OCI-M2 (cell line): Measurements from ENCODE around the gene ALDH2.
"Not testable (repeated sequence)": the region's sequence is repeated elsewhere in the genome, so short reads cannot be mapped to it uniquely, and the experiment has no call there.

Experiments used
- DNase-seq: peaks from one replicate; lab custom pipeline; 2025; ENCODE audit not compliant: unreplicated experiment; lab: John Stamatoyannopoulos, UW

The ALDH2 gene

DNA sequence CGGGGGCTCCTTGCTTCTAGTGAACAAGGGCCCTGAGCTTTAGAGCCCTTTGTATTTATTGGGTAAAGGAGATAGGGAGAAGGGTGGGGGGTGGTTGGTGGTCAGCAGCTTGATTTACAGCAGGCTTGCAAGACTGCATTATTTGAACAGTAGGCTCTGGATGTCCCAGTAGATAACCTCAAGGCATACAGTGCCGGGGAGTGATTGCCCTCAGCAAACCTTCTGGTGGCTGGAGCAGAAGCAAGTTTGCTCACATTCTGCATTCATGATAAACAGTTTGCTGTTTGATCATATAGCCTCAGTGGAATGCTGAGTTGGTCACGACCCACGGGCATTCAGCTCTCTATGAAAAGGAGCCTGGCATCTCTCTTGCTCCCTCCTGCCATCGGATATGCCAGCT lies 58.8 kb downstream of the ALDH2 start:
- DNase-seq: no peak

DNA sequence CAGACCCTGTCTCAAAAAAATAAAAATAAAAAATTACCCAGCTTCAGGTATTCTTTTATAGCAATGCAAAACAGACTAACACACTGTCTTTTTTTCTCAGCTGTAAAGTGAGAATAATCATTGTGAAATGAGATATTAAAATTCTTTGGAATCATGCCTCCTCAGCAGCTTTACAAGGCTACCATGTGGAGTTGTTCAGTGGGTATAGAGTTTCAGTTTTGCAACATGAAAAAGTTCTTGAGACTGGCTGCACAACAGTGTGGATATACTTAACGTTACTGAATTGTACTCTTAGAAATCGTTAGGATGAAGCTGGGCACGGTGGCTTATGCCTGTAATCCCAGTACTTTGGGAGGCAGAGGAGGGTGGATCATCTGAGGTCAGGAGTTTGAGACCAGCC lies 59.6 kb downstream of the ALDH2 start:
- no peak for DNase-seq

DNA sequence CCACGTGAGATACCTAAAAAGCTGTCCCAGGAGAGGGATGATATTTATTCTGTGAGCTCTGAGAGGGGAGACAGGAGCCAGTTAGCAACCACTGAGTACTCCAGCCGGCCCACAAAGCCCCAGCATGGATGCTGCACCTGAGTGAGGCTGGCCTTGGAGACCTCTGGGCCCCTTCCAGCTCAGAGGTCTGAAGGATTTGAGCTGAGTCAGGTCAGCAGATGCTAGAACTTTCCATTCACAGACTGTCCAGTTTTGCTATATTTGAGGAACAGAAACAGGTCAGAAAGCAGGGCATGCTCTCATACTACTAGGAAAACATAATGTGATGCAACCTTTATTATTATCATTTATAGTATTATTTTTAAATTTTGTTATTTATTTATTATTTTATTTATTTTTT lies 60.3 kb downstream of the ALDH2 start:
- DNase-seq: no peak

DNA sequence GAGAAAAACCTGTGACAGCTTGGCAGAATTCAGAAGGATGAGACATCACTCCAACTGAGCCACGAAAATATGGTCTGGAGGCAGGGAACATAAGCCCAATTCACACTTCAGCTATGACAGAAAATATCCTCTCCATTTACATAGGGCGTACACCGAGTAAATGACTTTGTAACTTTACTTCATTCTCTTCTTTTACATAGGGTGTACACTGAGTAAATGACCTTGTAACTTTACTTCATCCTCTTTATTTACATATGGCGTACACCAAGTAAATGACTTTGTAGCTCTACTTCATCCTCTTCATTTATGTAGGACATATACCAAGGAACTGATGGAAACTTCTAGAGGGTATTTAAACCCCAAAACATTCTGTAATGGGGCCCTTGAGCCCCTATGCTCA lies 61.2 kb downstream of the ALDH2 start:
- no peak for DNase-seq

DNA sequence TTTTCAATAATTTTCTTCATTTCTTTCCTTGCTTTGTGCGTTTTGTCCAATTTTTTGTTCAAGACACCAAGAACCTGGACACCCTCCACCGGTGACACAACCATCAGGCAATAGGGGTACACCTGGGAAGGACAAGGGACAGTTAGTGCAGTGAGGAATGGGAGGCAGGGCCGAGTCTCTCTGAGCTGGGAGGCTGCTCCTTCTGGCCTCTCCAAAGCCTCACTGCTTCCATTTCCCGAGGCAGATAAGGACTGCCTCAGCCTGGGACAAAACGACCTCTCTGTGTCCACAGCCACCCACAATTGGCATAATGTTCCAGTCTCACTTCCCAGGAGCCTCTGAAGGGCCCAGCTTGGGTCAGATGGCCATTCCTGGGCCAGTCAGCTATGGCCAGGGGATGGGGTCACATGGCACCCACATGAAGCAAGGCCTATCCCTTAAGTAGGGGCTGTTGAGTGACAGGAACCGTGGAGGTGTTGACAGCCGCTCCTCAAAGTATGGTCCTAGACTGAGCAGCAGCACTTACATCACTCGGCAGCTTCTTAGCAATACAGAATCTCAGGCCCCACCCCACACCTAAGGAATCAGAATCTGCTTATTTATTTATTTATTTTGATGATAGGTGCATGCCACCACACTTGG lies 61.7 kb downstream of the ALDH2 start:
- DNase-seq: no peak

DNA sequence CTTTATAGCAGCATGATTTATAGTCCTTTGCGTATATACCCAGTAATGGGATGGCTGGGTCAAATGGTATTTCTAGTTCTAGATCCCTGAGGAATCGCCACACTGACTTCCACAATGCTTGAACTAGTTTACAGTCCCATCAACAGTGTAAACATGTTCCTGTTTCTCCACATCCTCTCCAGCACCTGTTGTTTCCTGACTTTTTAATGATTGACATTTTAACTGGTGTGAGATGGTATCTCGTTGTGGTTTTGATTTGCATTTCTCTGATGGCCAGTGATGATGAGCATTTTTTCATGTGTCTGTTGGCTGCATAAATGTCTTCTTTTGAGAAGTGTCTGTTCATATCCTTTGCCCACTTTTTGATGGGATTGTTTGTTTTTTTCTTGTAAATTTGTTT lies 62.9 kb downstream of the ALDH2 start:
- DNase-seq: not testable (repeated sequence)

DNA sequence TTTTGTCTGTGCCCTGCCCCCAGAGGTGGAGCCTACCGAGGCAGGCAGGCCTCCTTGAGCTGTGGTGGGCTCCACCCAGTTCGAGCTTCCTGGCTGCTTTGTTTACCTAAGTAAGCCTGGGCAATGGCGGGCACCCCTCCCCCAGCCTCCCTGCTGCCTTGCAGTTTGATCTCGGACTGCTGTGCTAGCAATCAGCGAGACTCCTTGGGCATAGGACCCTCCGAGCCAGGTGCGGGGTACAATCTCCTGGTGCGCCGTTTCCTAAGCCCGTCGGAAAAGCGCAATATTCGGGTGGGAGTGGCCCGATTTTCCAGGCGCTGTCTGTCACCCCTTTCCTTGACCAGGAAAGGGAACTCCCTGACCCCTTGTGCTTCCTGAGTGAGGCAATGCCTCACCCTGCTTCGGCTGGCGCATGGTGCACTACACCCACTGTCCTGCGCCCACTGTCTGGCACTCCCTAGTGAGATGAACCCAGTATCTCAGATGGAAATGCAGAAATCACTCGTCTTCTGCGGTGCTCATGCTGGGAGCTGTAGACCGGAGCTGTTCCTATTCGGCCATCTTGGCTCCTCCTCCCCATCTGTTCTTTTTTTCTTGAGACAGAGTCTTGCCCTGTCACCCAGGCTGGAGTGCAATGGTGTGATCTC lies 68.1 kb downstream of the ALDH2 start:
- not testable (repeated sequence) for DNase-seq

DNA sequence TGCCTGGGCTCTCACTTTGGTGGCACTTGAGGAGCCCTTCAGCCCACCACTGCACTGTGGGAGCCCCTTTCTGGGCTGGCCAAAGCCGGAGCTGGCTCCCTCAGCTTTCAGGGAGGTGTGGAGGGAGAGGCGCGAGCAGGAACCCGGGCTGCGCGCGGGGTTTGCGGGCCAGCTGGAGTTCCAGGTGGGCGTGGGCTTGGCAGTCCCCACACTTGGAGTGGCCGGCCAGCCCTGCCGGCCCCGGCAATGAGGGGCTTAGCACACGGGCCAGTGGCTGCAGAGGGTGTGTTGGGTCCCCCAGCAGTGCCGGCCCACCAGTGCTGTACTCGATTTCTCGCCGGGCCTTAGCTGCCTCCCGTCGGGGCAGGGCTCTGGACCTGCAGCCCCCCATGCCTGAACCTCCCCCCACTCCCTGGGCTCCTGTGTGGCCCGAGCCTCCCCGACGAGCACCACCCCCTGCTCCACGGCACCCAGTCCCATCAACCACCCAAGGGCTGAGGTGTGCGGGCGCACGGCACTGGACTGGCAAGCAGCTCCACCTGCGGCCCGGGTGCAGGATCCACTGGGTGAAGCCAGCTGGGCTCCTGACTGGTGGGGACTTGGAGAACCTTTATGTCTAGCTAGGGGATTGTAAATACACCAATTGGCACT lies 68.9 kb downstream of the ALDH2 start:
- DNase-seq: not testable (repeated sequence)

DNA sequence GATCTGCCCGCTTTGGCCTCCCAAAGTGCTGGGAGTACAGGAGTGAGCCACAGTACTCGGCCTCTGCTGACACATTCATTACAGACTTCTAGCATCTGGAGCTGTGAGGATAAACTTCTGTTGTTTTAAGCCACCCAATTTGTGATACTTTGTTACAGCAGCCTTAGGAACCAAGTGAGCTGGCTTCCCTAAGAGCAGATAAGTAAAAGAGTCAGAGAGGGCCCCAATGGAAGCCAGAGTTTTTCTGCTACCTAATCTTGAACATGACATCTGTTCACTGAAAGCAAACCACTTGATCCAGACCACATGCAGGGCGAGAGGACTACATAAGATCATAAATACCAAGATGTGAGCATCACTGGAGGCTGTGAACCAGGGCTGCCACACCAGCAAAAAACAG lies 71.6 kb downstream of the ALDH2 start:
- no peak for DNase-seq

DNA sequence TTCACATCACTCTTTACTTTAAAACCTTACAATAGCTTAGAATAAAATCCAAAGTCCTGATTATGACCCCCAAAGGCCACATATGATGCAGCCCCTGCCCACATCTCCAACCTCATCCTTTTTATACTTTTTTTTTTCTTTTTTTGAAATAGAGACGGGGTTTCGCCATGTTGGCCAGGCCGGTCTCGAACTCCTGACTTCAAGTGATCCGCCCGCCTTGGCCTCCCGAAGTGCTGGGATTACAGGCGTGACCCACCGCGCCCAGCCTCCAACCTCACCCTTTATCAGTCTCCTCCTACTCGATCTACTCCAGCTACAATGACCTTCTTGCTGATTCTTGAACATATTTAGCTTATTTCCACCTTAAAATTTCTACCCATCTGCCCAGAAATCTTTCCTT lies 74.1 kb downstream of the ALDH2 start:
- DNase-seq: no peak

DNA sequence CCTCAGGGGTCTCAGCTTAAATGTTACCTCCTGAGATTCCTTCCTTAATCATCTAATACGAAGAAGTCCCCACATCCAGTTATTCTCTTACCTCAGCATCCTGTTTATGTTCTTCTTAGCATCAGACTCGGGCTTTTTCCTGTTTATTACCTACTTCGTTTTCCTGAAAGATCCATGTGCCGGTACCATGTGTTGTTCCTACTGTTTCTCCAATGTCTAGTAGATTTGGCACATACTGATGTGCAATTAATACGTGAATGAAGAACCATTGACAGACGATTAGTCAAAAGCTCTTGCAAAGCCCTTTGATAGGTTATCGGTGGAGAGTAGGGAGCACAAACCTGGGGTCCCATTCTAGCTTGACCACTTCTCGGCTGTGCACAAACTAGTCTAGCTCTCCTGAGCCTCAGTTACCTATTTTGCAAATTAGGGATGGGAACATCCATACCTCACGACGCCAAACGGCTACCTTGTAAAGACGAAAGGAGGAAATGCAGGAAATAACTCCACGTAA lies 74.6 kb downstream of the ALDH2 start:
- DNase-seq: no peak

DNA sequence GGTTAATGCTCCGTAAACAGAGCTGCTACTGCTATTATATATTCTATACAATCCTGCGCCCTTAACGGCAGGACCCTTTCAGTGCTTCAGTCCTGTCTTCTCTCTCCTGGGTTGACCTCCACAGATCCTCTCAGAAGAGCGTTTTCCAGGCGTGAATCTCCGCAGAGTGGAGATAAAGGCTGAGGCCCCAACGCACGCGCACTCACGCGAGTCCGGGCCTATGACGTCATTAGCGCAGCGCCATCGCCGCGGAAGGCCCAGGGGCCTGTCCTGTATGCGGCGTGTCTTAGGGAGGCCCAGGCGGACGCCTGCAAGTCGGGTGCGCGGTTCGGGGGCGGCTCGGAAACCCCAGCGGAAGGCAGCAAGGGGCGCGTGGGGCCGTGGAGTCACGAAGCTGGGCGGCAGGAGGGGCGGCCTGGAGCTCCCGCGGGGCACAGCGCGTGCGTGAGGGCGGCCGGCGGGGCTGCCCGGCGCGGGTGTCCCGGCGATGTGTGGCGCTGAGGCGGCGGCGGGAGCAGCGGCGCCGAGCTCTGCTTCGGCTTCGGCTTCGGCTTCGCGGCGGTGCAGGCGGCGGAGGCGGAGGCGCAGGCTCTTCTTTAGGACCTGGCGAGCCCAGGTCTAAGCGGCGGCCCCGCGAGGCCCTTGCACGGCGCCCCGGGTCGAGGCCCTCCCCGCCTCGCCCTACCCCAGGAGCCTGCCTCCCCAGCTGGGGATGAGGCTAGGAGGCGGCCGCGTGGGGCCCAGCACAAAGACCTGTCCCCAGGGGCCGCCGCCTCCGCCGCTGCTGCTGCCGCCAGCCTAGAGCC lies 75.2 kb downstream of the ALDH2 start, which contains the start of gene MAPKAPK5:
Gene MAPKAPK5, plus strand, starts transcription at position 479 of the 806 bp plus-strand sequence. CDS start 506 bp downstream, outside the sequence.
- peak; percentile 54 for DNase-seq

DNA sequence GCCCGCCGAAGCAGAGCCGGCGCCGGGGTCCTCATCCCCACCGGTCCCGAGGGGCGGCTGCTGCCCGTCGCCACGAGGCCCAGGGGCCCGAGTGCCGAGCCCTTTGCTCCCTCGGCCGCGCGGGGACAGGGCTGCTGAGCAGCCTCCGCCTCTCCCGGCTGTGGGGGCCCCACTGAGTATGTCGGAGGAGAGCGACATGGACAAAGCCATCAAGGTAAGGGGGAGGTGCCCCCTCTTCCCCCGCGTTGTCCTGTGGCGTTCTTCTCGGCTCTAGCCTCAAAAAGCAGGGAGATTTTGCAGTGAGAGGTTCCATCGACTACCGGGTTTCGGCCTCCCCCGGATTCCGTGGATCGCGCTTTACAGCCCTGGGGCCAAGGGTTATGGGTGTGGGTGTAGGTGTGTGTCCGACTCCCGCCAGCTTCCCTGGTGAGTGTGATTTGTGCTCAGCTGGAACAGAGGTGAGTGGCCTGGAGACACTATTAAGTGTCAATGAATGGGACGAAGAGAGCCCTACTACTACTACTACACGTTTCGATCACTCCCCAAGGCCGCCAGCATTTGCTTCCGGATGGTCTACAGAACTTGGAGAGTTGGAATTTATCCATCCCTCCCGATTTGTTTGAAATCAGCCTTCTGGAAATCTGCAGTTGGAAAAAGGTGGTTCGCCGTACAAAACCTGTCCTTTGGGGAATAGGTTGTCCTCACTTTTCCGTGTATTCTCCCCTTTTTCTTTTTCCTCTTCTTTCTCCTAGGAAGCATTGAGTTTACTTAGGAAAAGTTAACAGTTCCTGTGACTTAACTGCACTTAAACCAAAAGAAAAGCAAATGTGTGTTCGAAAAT lies 76.0 kb downstream of the ALDH2 start:
- no peak for DNase-seq

DNA sequence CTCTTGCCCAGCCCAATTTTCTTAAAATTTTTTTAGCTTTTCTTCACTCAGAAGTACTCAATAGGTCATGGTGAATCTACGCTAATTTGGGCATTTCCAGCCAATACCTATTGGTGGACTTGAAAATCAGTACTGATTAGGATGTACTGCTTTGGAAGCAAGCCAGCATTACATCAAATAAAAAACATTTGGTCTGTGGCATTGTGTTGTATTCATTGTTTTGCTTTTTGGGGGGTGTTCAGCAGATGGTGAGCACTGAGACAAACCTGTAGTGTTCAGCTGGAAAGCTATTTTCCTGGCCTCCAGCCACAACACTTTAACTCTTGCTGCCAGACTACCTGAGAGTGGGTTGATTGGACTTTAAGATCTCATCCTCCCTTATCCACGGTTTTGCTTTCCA lies 79.3 kb downstream of the ALDH2 start:
- DNase-seq: no peak

DNA sequence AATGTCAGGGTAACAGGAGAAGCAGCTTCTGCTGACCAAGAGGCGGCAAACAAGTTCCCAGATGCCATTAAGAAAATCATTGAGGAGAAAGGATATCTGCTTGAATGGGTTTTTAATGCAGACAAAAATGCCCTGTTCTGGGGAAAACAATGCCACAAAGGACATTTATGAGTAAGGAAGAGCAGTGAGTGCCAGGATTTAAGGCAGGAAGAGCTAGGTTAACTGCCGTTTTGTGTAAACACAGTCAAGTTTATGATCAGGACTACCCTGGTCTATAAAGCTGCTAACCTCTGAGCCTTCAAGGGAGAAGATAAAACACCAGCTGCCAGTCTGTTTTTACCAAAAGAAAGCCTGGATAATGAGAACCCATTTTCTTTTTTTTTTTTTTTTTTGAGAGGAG lies 83.8 kb downstream of the ALDH2 start:
- no peak for DNase-seq

DNA sequence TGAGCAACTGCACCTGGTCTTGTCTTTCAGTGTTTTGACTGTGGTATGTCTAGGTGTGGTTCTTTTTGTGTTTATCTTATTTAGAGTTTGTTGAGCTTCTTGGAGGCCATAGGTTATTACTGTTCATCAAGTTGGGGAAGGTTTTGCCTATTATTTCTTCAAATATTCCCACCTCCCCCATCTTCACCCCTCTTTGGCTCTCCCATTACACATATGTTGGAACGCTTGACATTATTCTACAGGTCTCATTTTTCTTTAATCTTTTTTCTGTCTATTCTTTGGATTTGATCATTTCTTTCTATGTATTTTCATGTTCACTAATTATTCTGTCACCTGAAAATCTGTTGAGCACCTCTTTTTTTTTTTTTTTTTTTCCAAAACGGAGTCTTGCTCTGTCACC lies 91.5 kb downstream of the ALDH2 start:
- no peak for DNase-seq

DNA sequence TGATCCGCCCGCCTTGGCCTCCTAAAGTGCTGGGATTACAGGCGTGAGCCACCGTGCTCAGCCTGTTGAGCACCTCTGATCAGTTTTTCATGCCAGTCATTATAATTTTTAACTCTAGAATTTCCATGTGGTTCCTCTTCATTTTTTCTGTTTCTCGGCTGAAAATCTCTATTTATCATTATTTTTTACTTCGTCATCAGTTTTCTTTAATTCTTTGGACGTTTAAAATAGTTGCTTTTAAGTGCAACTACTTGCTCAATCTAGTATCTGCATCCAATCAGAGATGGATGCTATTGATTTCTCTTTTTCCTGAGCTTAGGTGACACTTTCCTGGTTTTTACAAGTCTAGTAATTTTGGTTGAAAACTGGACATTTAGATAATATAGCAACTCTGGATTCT lies 92.0 kb downstream of the ALDH2 start:
- no peak for DNase-seq

DNA sequence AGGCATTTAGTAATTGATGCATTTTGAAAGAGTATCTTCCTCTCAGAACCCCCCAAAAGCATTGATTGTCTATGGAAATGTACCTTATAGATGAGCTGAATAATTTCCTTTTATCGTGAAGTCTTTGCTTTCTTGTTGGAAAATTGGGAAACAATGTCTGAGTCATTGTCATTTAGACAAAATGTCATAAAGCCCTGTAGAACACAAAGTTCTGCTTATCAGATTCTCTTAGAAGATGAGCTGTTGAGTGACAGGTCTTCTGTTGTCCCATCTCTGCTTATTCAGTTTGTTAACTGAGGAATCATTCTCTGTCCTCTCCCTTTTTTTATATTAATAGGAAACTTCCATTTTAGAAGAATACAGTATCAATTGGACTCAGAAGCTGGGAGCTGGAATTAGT lies 98.2 kb downstream of the ALDH2 start:
- DNase-seq: no peak
